AG04449 (cell line): ENCODE measurements around the gene ZNF74.

ENCODE experiments used
- CTCF ChIA-PET: fragments of 350-600 bp; formaldehyde crosslinking; extraction: SDS; loops from one replicate; lab custom pipeline; 2021; ENCODE audit warnings: antibody characterized with exemption; lab: Yijun Ruan, JAX
- POLR2A ChIA-PET: fragments of 400-600, 350-600 bp; formaldehyde crosslinking; extraction: SDS; loops from one replicate; lab custom pipeline; 2020; ENCODE audit warnings: antibody characterized with exemption, inconsistent platforms; lab: Yijun Ruan, JAX
- DNase-seq: peaks from one replicate; pipeline ENCODE4 v3.0.0-alpha.2; 2010; ENCODE audit warnings: low read depth, low spot score
- H3K4me3 ChIP-seq: 2 replicates; pipeline ENCODE4 v1.5.1; 2011; ENCODE audit warnings: low read depth, mild to moderate bottlenecking, control low read depth, low read length
- TF ChIP-seq, protein P1 (sequence below): IDR thresholded peaks from one replicate; pipeline ENCODE4 v1.5.1; 2011; ENCODE audit warnings: mild to moderate bottlenecking, moderate library complexity, low read length, control low read depth, inconsistent platforms; ENCODE audit not compliant: insufficient read depth; ENCODE audit errors: missing control alignments

Gene ZNF74

DNA sequence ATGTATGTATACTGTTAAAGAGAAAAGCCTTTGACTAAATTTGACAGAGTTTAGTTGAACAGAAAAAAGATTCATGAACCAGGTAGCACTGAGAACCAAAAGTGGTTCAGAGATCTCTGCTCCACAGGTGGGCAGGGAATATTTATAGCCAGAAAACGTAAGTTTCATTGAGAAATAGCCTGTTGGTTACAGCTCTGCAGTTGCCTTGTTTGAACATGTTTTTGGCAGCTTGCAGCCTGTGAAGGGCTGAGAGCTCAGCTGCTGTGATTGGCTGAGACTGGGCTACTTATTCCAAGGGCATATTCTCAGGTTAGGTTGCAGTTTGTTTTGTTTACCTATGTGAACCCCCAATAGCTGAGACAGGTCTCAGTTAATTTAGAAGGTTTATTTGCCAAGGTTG lies 13.5 kb upstream of the ZNF74 start:
- ChIA-PET CTCF (interaction anchor here (1.7 kb wide), 1 partner anchor 13 kb away, joined by 5 read pairs; the partner anchor contains the start of gene ZNF74), POLR2A (no interaction called here)
- no peak overlapping the region for H3K4me3 ChIP-seq
- DNase-seq: no peak
- TF ChIP-seq, protein P1, sequence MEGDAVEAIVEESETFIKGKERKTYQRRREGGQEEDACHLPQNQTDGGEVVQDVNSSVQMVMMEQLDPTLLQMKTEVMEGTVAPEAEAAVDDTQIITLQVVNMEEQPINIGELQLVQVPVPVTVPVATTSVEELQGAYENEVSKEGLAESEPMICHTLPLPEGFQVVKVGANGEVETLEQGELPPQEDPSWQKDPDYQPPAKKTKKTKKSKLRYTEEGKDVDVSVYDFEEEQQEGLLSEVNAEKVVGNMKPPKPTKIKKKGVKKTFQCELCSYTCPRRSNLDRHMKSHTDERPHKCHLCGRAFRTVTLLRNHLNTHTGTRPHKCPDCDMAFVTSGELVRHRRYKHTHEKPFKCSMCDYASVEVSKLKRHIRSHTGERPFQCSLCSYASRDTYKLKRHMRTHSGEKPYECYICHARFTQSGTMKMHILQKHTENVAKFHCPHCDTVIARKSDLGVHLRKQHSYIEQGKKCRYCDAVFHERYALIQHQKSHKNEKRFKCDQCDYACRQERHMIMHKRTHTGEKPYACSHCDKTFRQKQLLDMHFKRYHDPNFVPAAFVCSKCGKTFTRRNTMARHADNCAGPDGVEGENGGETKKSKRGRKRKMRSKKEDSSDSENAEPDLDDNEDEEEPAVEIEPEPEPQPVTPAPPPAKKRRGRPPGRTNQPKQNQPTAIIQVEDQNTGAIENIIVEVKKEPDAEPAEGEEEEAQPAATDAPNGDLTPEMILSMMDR: no peak

DNA sequence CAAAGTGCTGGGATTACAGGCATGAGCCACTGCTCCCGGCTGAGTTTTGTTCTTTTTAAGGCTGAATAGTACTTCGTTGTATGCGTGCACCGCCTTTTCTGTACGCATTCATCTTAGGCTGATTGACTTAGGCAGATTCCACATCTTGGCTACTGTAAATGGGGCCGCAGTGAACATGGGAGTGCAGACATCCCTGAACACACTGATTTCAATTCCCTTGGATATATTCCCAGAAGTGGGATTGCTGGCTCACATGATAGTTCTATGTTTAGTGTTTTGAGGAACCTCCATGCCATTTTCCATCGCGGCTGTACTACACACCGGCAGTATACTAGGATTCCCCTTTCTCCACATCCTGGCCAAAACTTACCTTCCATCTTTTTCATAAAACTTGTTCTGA lies 10.4 kb upstream of the ZNF74 start:
- ChIA-PET POLR2A (no interaction called here), CTCF (no interaction called here)
- no peak for DNase-seq
- TF ChIP-seq, protein P1: no peak
- no peak overlapping the region for H3K4me3 ChIP-seq

DNA sequence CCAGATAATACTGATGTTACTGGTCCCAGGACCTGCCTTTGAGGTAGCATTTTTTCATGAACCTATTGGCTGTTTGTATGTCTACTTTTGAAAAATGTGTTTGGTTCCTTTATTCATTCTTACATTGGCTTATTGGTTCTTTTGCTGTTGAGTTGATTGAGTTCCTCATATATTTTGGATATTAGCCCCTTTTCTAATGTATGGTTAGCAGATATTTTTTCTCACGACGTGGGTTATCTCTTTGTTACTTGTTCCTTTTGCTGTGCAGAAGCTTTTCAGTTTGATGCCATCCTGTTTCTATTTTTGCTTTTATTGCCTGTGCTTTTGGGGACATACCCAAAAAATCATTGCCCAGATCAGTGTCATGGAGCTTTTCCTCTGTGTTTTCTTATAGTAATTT lies 9.8 kb upstream of the ZNF74 start:
- H3K4me3 ChIP-seq: no peak overlapping the region
- POLR2A ChIA-PET: no interaction called here
- CTCF ChIA-PET: no interaction called here
- no peak for DNase-seq
- TF ChIP-seq, protein P1: no peak

DNA sequence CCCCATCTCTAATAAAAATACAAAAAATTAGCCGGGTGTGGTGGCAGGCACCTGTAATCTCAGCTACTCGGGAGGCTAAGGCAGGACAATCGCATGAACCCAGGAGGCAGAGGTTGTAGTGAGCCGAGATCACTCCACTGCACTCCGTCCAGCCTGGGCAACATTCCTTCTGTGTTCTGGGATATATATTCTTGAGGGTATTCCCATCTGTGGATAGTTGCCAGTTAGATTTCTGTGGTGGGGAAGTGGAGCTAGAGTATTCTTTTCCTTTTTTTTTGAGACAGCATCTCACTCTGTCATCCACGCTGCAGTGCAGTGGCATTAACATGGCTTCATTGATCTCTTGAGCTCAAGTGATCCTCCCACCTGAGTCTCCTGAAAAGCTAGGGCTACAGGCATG lies 9.1 kb upstream of the ZNF74 start:
- no peak overlapping the region for H3K4me3 ChIP-seq
- ChIA-PET POLR2A (no interaction called here), CTCF (no interaction called here)
- DNase-seq: no peak
- TF ChIP-seq, protein P1: no peak

DNA sequence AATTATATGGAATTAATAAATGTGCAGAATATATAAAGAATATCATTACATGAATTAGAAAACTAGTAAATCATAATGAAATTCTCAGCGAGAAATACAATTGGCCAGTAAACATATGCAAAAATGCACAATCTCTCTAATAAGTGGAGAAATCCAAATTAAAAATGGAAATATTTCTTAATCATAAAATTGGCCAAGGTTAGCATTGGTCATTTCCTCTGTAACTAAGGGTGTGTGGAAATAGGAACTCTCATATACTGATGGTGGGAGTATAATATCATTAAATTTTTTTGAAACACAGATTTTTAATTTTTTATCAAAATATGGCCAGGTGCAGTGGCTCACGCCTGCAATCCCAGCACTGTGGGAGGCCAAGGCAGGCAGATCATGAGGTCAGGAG lies 7.6 kb upstream of the ZNF74 start:
- no peak for DNase-seq
- TF ChIP-seq, protein P1: no peak
- POLR2A ChIA-PET: no interaction called here
- CTCF ChIA-PET: no interaction called here
- H3K4me3 ChIP-seq: no peak overlapping the region

DNA sequence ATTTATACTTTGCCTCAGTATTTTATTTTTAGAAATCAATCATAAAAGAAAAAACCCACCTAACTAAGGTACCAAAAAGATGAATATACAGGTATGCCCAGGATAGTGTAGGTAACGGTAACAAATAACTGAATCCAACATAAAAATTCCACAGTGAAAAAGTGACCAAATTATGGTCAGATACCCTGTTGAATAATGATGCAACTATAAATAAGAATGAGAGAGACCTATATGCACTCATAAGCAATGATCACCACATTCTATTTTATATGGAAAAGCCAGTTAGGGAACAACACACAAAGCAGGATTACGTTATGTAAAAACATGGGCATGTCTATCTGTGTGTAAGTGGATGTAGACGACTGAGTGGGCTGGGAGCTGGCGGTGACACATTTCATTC lies 7.0 kb upstream of the ZNF74 start:
- ChIA-PET CTCF (no interaction called here), POLR2A (no interaction called here)
- no peak overlapping the region for H3K4me3 ChIP-seq
- DNase-seq: no peak
- TF ChIP-seq, protein P1: no peak
